HG03045 (cell line): ENCODE data around the gene POTEM.
"Not testable (repeated sequence)": the region's sequence is repeated elsewhere in the genome, so short reads cannot be mapped to it uniquely, and the experiment has no call there.

Experiments used
- ATAC-seq: cut with Tn5 transposase; IDR thresholded peaks from one replicate; pipeline ENCODE4 v1.9.1; 2021; ENCODE audit warnings: mild to moderate bottlenecking, moderate library complexity; ENCODE audit not compliant: unreplicated experiment

Gene POTEM

GRCh38 chr14:18967134-18967533, at the start of gene POTEM:
POTEM (plus strand) TSS chr14:18967434; CDS start chr14:18967486, 52 bp downstream.
- ATAC-seq, result not testable (repeated sequence)

- ATAC-seq, result not testable (repeated sequence)
Observed at GRCh38 chr14:18918345-18918744, 48.9 kb upstream of the POTEM start.

GRCh38 chr14:18920052-18920451, 47.2 kb upstream of the POTEM start:
- ATAC-seq, result not testable (repeated sequence)

GRCh38 chr14:18921055-18921701, 46.1 kb upstream of the POTEM start:
- ATAC-seq, result not testable (repeated sequence)

GRCh38 chr14:18936848-18937247, 30.4 kb upstream of the POTEM start:
- ATAC-seq, result not testable (repeated sequence)

GRCh38 chr14:18938733-18939132, 28.5 kb upstream of the POTEM start:
- ATAC-seq, result not testable (repeated sequence)

- not testable (repeated sequence) for ATAC-seq
Observed at GRCh38 chr14:18949939-18950338, 17.3 kb upstream of the POTEM start.

GRCh38 chr14:18953085-18953484, 14.1 kb upstream of the POTEM start:
- ATAC-seq, result not testable (repeated sequence)

- ATAC-seq, result not testable (repeated sequence)
Observed at GRCh38 chr14:18955816-18956215, 11.4 kb upstream of the POTEM start.

DNA sequence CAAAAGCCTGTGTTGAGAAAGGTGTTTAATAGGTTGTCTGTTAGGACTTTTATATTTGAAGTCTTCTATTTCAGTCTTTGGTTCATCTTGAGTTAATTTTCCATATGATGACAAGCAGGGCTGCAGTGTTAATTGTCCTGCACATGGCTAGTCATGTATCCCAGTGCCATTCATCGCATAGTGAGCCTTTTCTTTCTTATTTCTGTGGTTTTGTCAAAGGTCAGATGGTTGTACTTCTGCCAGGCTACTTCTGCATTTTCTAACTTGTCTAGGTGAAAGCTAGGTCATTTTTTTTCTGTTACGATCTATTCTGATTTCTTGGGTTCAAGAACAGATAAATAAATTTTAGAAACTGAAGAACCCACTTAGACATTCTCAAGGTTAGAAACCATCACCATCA, 5.7 kb upstream of the POTEM start:
- ATAC-seq, result not testable (repeated sequence)

DNA sequence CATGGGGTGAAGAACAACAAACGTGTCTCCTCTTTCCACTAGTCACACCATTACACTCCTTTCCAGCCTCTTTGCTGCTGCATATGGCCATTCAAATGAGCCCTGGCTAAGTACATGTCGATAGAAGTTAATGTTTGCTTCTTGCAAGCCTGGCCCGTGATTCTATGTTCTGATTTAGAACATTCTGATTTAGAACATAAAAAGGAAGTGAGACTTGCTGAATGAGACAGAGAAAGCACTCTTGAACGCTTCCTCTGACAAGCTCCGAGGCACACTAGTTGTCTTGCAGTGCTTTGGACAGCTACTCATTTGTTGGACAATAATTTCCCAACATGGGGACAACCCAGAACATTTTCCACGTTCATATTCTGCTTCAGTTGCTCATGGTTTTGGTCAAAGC, 5.1 kb upstream of the POTEM start:
- not testable (repeated sequence) for ATAC-seq

DNA sequence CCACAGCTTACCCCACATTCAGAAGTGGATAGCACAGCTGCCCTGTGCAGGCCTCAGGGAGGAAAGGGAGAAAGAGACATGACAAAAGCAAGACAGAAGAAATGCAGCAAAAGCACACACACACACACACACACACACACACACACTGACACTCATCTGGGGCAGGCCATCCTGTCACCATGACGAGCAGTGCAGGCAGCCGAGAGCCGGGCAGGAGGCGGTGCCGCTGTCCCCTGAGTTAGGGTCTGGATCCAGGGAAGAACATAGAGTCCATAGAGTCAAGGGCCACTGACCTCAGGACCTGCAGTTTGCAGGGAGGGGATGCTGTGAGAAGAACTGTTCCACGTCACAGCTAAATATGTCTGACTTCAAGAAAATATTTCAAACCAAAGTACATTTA, 4.0 kb upstream of the POTEM start:
- ATAC-seq, result not testable (repeated sequence)

GRCh38 chr14:18964878-18965277, 2.4 kb upstream of the POTEM start:
- not testable (repeated sequence) for ATAC-seq

DNA sequence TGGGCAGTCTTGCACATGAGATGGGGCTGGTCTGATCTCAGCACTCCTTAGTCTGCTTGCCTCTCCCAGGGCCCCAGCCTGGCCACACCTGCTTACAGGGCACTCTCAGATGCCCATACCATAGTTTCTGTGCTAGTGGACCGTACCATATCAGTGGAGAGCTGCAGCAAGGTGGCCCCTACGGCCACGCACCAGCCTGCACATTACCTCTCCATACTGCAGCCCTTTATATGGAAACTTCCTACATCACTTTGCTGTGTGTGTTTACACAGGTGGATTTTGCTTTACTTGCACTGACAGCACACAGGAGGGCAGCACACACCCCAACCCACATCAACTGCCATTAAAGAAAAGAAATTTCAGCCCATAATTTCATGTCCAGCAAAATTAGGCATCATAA, 35.3 kb downstream of the POTEM start:
- ATAC-seq, result not testable (repeated sequence)

DNA sequence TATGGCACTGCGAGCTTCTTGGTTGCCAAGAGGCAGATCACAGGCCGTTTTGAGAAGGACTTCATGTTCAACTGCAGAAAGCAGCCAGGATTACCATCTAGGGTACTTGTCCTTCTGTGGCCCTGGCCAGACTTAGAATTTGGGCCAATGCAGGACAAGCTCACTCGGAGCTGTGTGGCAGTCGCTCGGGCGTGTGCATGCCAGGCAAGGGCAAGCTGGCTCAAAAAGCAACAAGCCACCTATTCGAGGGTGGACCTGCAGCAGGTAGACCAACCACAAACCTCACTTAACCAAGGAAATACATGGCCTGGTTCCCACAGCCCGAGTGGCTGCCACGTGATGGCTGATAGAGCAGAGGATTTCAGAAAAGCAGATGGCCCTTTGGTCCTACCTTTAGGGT, 39.3 kb downstream of the POTEM start:
- ATAC-seq, result not testable (repeated sequence)

DNA sequence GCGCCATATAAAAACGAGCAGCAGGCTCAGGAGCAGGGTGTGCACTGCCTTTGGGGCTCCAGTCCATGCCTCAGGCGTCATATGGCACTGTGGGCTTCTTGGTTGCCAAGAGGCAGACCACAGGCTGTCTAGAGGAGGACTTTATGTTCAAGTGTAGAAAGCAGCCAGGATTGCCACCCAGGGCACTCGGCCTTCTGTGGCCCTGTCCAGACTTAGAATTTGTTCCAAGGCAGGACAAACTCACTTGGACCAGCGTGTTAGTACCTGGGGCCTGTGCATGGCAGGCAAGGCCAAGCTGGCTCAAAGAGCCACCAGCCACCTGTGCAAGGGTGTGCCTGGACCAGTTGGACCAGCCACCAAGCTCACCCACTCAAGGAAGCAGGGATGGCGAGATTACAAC, 40.4 kb downstream of the POTEM start:
- not testable (repeated sequence) for ATAC-seq

DNA sequence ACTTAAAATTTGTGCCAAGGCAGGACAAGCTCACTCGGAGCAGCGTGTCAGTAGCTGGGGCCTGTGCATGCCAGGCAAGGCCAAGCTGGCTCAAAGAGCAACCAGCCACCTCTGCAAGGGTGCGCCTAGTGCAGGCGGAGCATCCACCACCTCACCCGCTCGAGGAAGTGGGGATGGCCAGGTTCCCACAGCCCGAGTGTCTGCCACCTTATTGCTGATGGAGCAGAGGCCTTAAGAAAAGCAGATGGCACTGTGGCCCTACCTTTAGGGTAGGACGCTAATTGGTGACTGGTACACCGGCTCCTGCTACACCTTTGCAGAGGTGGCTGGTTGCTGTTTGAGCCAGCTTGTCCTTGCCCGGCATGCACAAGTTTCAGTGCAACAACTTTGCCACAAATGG, 43.8 kb downstream of the POTEM start:
- not testable (repeated sequence) for ATAC-seq

GRCh38 chr14:19011703-19012102, 44.5 kb downstream of the POTEM start:
- not testable (repeated sequence) for ATAC-seq

DNA sequence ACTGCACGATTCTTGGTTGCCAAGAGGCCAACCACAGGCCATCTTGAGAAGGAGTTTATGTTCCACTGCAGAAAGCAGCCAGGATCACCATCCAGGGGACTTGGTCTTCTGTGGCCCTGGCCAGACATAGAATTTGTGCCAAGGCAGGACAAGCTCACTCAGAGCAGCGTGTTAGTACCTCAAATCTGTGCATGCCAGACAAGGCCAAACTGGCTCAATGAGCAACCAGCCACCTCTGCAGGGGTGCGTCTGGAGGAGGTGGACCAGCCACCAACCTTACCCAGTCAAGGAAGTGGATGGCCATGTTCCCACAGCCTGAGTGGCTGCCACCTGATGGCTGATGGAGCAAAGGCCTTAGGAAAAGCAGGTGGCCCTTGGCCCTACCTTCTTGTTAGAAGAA, 48.0 kb downstream of the POTEM start:
- ATAC-seq, result not testable (repeated sequence)

- ATAC-seq, result not testable (repeated sequence)
Observed at GRCh38 chr14:19025080-19025589, 57.9 kb downstream of the POTEM start.

DNA sequence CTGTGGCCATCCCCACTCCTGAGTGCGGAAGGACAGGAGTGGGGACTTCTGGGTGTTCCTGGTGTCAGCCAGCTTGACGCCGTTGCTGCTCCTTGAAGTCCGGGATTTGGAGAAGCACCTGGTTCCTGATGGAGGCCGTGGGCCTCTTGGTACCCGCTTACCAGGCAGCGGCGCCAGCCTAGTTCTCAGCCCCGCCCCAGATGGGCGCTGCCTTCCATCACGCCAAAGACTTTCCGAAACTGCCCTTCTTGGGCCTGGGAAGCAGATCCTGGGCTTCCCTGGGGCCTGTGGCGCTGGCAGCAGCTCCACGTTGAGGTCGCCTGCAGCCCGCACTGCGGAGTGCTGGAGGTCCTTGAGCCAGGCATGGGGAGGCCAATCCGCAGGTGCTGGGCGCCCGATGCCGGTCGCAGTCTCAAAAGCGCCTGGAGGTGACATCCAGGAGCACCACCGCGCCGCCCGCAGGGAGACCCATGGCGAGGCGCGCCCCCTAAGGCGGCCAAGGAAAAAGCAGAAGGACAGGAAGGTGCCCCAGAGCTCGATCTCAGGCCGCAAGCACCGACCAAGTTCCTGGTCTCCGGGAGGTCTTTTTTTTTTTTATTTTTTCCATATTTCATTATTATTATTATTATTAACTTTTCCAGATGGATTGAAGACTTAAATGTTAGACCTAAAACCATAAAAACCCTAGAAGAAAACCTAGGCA, 59.6 kb downstream of the POTEM start:
- ATAC-seq, result not testable (repeated sequence)

DNA sequence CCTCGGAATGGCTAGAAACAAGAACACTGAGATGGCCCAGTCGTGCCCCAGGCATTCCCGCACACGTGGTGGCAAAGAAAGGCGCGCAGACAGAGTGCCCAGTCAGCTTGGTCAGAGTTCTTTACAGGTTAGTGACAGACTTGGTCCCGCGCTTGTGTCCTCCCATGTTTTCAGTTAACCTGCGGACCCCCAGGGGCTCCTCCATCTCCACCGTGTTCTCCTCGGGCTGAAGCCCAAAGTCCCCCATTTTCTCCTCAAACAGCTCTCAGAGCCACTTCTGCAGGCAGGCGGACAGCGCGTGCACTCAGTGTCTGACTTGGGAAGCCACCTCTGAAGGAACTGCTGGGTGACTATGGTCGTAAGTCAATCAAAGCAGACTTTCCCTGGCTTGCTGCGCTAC, 60.7 kb downstream of the POTEM start:
- not testable (repeated sequence) for ATAC-seq
